A673 (cell line): ENCODE measurements around the gene MSI2. TPM values are rescaled to one million over a fixed set of nuclear protein-coding genes. Genes with fewer than 3 reads are reported as not detected.

ENCODE experiments used
- BruUV-seq: library from RNA; stranded (reverse); fragments of 400-500 nt; replicated peaks from 2 replicates; lab custom pipeline; 2021; lab: Mats Ljungman, UMichigan
- CTCF ChIA-PET: fragments of 300-600 bp; sonication (Branson Sonifier 250); formaldehyde crosslinking; loops from one replicate; lab custom pipeline; 2022; ENCODE audit warnings: antibody characterized with exemption; lab: Charles Lee
- POLR2A ChIA-PET: fragments of 300-600 bp; sonication (Branson Sonifier 250); formaldehyde crosslinking; loops from one replicate; lab custom pipeline; 2022; ENCODE audit warnings: antibody characterized with exemption; ENCODE audit not compliant: low non-redundant PET; lab: Charles Lee
- DNase-seq: peaks from one replicate; pipeline ENCODE4 v3.0.0-alpha.2; 2015; ENCODE audit warnings: low spot score
- H3K27ac ChIP-seq: fragments of 200-600 bp; sonication (generic); 2 replicates; pipeline ENCODE4 v1.5.1; 2016; ENCODE audit warnings: mixed run types, low read depth, mild to moderate bottlenecking, mixed read lengths, antibody characterized with exemption, low read length; ENCODE audit not compliant: poor library complexity, severe bottlenecking
- H3K27me3 ChIP-seq: fragments of 200-600 bp; sonication (generic); replicated peaks from 2 replicates; pipeline ENCODE4 v1.6.1; 2017; ENCODE audit warnings: mixed run types, low read depth, mild to moderate bottlenecking, mixed read lengths, antibody characterized with exemption, low read length; ENCODE audit not compliant: insufficient read depth, poor library complexity
- H3K36me3 ChIP-seq: fragments of 200-600 bp; sonication (generic); 2 replicates; pipeline ENCODE4 v1.6.1; 2016; ENCODE audit warnings: mixed run types, mild to moderate bottlenecking, mixed read lengths, antibody characterized with exemption, low read length; ENCODE audit not compliant: insufficient read depth, poor library complexity, severe bottlenecking
- H3K4me1 ChIP-seq: fragments of 200-600 bp; sonication (generic); 2 replicates; pipeline ENCODE4 v1.6.1; 2017; ENCODE audit warnings: mixed run types, mild to moderate bottlenecking, mixed read lengths, antibody characterized with exemption, low read length; ENCODE audit not compliant: insufficient read depth, poor library complexity, severe bottlenecking
- H3K4me3 ChIP-seq: fragments of 200-600 bp; sonication (generic); 2 replicates; pipeline ENCODE4 v1.5.1; 2016; ENCODE audit warnings: low read depth, mixed run types, mild to moderate bottlenecking, mixed read lengths, low read length; ENCODE audit not compliant: poor library complexity, severe bottlenecking
- H3K9me3 ChIP-seq: fragments of 200-600 bp; sonication (generic); 2 replicates; pipeline ENCODE4 v1.6.1; 2016; ENCODE audit warnings: mixed run types, low read depth, mild to moderate bottlenecking, mixed read lengths, antibody characterized with exemption, low read length; ENCODE audit not compliant: poor library complexity, severe bottlenecking
- EZH2 ChIP-seq: fragments of 200-600 bp; sonication (generic); IDR thresholded peaks from 2 replicates; pipeline ENCODE4 v1.6.1; 2017; ENCODE audit warnings: borderline replicate concordance, low read depth, mild to moderate bottlenecking, mixed read lengths, antibody characterized with exemption, low read length; ENCODE audit not compliant: poor library complexity, severe bottlenecking
- intact Hi-C: fragments of 100-400 bp; cut with micrococcal nuclease; formaldehyde crosslinking; loops from one replicate; pipeline ENCODE4 v1.10.0; 2022; ENCODE audit not compliant: unreplicated experiment
- total RNA-seq: library from RNA; stranded (reverse); gene quantifications from 2 replicates; pipeline ENCODE4 v1.2.3, GENCODE V29; 2021
- TF ChIP-seq, protein P1 (sequence below): fragments of 300-800, 200-600 bp; sonication (generic); conservative IDR thresholded peaks from 2 replicates; pipeline ENCODE4 v1.5.1; 2017; ENCODE audit warnings: low read depth, mild to moderate bottlenecking, antibody characterized with exemption, low read length, moderate library complexity, mixed read lengths

MSI2 gene
- total RNA-seq, 1 experiment from 2014 or later = 108 TPM

DNA sequence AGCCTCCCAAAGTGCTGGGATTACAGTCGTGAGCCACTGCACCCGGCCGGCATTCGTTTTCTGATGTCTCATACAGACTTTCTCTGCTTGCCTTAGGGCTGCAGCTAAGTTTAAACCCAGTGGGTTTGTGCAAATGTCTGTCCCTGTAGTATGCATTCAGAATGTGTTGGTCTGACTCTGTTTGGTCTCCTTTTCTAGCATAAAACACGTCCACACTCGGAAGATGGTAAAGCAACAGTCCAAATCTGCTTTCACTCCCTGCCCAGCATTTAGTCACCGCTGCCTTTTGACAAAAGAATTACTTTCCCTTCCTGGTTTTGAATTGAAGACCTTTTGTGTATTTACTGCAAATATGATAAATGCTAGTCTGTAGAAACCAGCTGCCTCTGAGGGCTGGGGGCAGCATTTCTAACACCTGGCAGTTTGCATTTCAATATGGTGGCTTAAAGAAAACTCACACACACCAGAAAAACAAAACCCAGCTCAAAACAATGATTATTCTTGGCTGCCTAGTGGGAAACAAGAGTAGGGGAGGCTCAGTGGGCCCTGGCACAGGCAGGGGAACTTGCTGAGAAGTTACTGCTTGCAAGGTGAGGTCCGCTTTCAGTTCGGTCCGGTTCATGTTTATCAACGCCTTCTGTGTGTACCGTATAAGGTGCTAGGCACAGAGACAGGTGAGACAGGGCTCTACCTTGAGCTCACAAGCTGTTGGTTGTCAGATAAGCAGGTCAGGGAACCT is 56.9 kb downstream of the MSI2 start:
- Histone ChIP-seq H3K4me1 (peaks cover 7% of the 10 kb centered on the region), H3K4me3 (no peak overlapping the region), H3K9me3 (no peaks in the 10 kb centered on the region), H3K36me3 (no peaks in the 10 kb centered on the region), H3K27me3 (no peaks in the 10 kb centered on the region), H3K27ac (no peak overlapping the region)
- DNase-seq = no peak
- intact Hi-C loops = no loop called here
- ChIA-PET POLR2A (no interaction called here), CTCF (no interaction called here)
- TF ChIP-seq, protein P1, sequence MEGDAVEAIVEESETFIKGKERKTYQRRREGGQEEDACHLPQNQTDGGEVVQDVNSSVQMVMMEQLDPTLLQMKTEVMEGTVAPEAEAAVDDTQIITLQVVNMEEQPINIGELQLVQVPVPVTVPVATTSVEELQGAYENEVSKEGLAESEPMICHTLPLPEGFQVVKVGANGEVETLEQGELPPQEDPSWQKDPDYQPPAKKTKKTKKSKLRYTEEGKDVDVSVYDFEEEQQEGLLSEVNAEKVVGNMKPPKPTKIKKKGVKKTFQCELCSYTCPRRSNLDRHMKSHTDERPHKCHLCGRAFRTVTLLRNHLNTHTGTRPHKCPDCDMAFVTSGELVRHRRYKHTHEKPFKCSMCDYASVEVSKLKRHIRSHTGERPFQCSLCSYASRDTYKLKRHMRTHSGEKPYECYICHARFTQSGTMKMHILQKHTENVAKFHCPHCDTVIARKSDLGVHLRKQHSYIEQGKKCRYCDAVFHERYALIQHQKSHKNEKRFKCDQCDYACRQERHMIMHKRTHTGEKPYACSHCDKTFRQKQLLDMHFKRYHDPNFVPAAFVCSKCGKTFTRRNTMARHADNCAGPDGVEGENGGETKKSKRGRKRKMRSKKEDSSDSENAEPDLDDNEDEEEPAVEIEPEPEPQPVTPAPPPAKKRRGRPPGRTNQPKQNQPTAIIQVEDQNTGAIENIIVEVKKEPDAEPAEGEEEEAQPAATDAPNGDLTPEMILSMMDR = no peak
- no peak for TF ChIP-seq EZH2
- BruUV-seq = no TSS peak

GRCh38 chr17:57315061-57316015 is 59.0 kb downstream of the MSI2 start:
- no TSS peak for BruUV-seq
- Histone ChIP-seq H3K9me3 (no peaks in the 10 kb centered on the region), H3K4me1 (peaks cover 7% of the 10 kb centered on the region), H3K27ac (no peak overlapping the region), H3K4me3 (no peak overlapping the region), H3K27me3 (no peaks in the 10 kb centered on the region), H3K36me3 (no peaks in the 10 kb centered on the region)
- POLR2A ChIA-PET = interaction anchor here (0.6 kb wide), 1 partner anchor 127 kb away, joined by 3 read pairs; no protein-coding TSS in a partner anchor
- intact Hi-C loops = no loop called here
- CTCF ChIA-PET = no interaction called here
- DNase-seq = no peak
- no peak for TF ChIP-seq EZH2
- TF ChIP-seq, protein P1 = no peak

DNA sequence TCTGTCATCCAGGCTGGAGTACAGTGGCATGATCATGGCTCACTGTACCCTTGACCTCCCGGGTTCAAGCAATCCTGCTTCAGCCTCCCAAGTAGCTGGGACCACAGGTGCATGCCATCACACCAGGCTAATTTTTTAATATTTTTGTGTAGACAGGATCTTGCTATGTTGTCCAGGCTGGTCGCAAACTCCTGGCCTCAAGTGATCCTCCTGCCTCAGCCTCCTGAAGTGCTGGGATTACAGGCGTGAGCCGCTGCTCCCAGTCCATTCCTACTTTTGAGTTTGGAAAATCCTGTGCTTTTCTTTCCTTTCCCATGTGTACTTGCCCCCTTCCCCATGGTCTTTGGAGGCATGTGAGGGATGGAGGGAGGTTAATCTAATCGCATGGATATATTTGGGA is 60.0 kb downstream of the MSI2 start:
- no peak for DNase-seq
- H3K36me3 ChIP-seq = no peaks in the 10 kb centered on the region
- H3K4me3 ChIP-seq = no peak overlapping the region
- TF ChIP-seq, protein P1 = no peak
- ChIA-PET CTCF (no interaction called here), POLR2A (interaction anchor here (0.6 kb wide), 1 partner anchor 128 kb away, joined by 3 read pairs; no protein-coding TSS in a partner anchor)
- H3K4me1 ChIP-seq = peaks cover 7% of the 10 kb centered on the region
- no peaks in the 10 kb centered on the region for H3K27me3 ChIP-seq
- intact Hi-C loops = no loop called here
- no peaks in the 10 kb centered on the region for H3K9me3 ChIP-seq
- no peak overlapping the region for H3K27ac ChIP-seq
- BruUV-seq = no TSS peak
